Liver (tissue), 3 donors: ENCODE measurements around the gene OR52H1.

Experiments
- FOXA1 ChIP-seq: IDR thresholded peaks from 2 replicates; pipeline ENCODE4 v1.6.1; 2016; ENCODE audit warnings: antibody characterized with exemption
- TAF1 ChIP-seq: conservative IDR thresholded peaks from 2 replicates; pipeline ENCODE4 v1.6.1; 2016; ENCODE audit warnings: antibody characterized with exemption, mild to moderate bottlenecking
- YY1 ChIP-seq: IDR thresholded peaks from 2 replicates; pipeline ENCODE4 v1.6.1; 2016; ENCODE audit warnings: antibody characterized with exemption, mild to moderate bottlenecking
- TF ChIP-seq, protein P1 (sequence below): fragments of 150-350 bp; IDR thresholded peaks from 2 replicates; pipeline ENCODE4 v1.5.1; 2017; ENCODE audit warnings: improper control_type of control experiment, low read depth, low read length; ENCODE audit not compliant: missing input control
- TF ChIP-seq, protein P2 (sequence below): IDR thresholded peaks from 2 replicates; pipeline ENCODE4 v1.6.1; 2016; ENCODE audit warnings: antibody characterized with exemption
- donor health status: healthy.
- donor health status: healthy.

DNA sequence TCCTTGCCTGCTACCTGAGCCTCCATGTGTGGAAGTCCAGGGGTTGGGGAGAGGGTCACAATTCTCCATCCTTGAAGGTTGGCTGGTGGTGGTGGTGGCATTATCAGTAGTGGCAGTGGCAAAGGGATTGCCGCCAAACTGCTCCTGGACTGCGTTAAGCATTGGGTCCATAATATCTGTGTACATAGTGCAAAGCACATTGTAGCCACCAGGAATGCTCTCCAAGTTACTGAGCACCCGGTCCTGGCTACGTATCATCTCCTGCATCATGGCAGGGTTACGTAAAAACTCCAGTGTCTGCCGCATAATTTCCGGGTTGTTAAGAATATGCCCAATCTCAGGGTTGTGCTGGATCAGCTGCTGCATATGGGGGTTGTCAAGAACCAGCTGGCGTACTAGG, 39.7 kb downstream of the OR52H1 start:
- TF ChIP-seq, protein P1, sequence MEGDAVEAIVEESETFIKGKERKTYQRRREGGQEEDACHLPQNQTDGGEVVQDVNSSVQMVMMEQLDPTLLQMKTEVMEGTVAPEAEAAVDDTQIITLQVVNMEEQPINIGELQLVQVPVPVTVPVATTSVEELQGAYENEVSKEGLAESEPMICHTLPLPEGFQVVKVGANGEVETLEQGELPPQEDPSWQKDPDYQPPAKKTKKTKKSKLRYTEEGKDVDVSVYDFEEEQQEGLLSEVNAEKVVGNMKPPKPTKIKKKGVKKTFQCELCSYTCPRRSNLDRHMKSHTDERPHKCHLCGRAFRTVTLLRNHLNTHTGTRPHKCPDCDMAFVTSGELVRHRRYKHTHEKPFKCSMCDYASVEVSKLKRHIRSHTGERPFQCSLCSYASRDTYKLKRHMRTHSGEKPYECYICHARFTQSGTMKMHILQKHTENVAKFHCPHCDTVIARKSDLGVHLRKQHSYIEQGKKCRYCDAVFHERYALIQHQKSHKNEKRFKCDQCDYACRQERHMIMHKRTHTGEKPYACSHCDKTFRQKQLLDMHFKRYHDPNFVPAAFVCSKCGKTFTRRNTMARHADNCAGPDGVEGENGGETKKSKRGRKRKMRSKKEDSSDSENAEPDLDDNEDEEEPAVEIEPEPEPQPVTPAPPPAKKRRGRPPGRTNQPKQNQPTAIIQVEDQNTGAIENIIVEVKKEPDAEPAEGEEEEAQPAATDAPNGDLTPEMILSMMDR = no peak
- TF ChIP-seq YY1 = no peak
- TF ChIP-seq TAF1 = no peak
- TF ChIP-seq, protein P2, sequence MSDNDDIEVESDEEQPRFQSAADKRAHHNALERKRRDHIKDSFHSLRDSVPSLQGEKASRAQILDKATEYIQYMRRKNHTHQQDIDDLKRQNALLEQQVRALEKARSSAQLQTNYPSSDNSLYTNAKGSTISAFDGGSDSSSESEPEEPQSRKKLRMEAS = no peak
- TF ChIP-seq FOXA1 = no peak
